Stimulated activated naive CD8-positive, alpha-beta T cell treated with anti-CD3 and anti-CD28 coated beads, Interleukin-15, amount 100 ng/mL, for 72 hours (primary cell): ENCODE data around the gene MUC5B.
"Not testable (repeated sequence)": the region's sequence is repeated elsewhere in the genome, so short reads cannot be mapped to it uniquely, and the experiment has no call there.

Experiments
- ATAC-seq: fragments of 150-1000 bp; cut with Tn5 transposase; 2 replicates; pipeline ENCODE4 v1.10.0; 2021; ENCODE audit warnings: mild to moderate bottlenecking, moderate library complexity
- DNase-seq, 2 donors: peaks; one replicate each; pipeline ENCODE4 v3.0.0; 2021 to 2022
- H3K27ac Mint-ChIP-seq, 2 donors: one replicate each; pipeline ENCODE4 v1.8.0; 2022; ENCODE audit warnings: mild to moderate bottlenecking in 2 of 2, mixed read lengths in 2 of 2, moderate library complexity in 2 of 2
- H3K27me3 Mint-ChIP-seq: one replicate; pipeline ENCODE4 v1.8.0; 2022; ENCODE audit warnings: mixed read lengths
- H3K4me1 Mint-ChIP-seq: one replicate; pipeline ENCODE4 v1.8.0; 2022; ENCODE audit warnings: mild to moderate bottlenecking, mixed read lengths
- H3K4me3 Mint-ChIP-seq, 2 donors: one replicate each; pipeline ENCODE4 v1.8.0; 2022; ENCODE audit warnings: mild to moderate bottlenecking in 2 of 2, mixed read lengths in 2 of 2, moderate library complexity in 1 of 2
- H3K9me3 Mint-ChIP-seq, 2 donors: one replicate each; pipeline ENCODE4 v1.8.0; 2022; ENCODE audit warnings: mixed read lengths in 2 of 2

MUC5B gene

GRCh38 chr11:1222491-1223345 is at the start of gene MUC5B:
TSS of gene MUC5B (plus strand) at chr11:1223066. CDS start at chr11:1223124, 58 bp downstream.
- Mint-ChIP-seq H3K4me3 (no peak within 1 kb of the TSS), H3K27ac (peak within 1 kb of the TSS in 1 of 2 donors; percentile 27), H3K4me1 (no peaks in the 10 kb centered on the region), H3K27me3 (peaks cover 37% of the 10 kb centered on the region), H3K9me3 (no peaks in the 10 kb centered on the region)
- ATAC-seq (no peak), DNase-seq (no peak)

- not testable (repeated sequence) for H3K27me3 Mint-ChIP-seq, H3K4me3 Mint-ChIP-seq, H3K27ac Mint-ChIP-seq, DNase-seq, ATAC-seq, H3K4me1 Mint-ChIP-seq
- H3K9me3 Mint-ChIP-seq: peaks cover 8 to 31% of the 10 kb centered on the region in 2 donors
These were observed 49.5 kb upstream of the MUC5B start for GRCh38 chr11:1173396-1173795.

- no peak for DNase-seq
- Mint-ChIP-seq H3K4me3 (no peak overlapping the region), H3K9me3 (peaks cover 8 to 31% of the 10 kb centered on the region in 2 donors), H3K4me1 (no peaks in the 10 kb centered on the region), H3K27me3 (no peaks in the 10 kb centered on the region), H3K27ac (no peak overlapping the region)
- ATAC-seq: no peak
These were observed 48.2 kb upstream of the MUC5B start for GRCh38 chr11:1174441-1175370.

- no peak overlapping the region for H3K27ac Mint-ChIP-seq
- H3K27me3 Mint-ChIP-seq: no peaks in the 10 kb centered on the region
- peaks cover 8 to 28% of the 10 kb centered on the region in 2 donors for H3K9me3 Mint-ChIP-seq
- H3K4me3 Mint-ChIP-seq: no peak overlapping the region
- DNase-seq (no peak), ATAC-seq (no peak)
- no peaks in the 10 kb centered on the region for H3K4me1 Mint-ChIP-seq
These were observed 47.2 kb upstream of the MUC5B start for GRCh38 chr11:1175461-1176223.

- peaks cover 0 to 20% of the 10 kb centered on the region in 2 donors for H3K9me3 Mint-ChIP-seq
- ATAC-seq (peak; percentile 19), DNase-seq (no peak)
- H3K4me3 Mint-ChIP-seq: no peak overlapping the region
- H3K27me3 Mint-ChIP-seq: no peaks in the 10 kb centered on the region
- H3K27ac Mint-ChIP-seq: no peak overlapping the region
- no peaks in the 10 kb centered on the region for H3K4me1 Mint-ChIP-seq
These were observed 46.4 kb upstream of the MUC5B start for GRCh38 chr11:1176224-1177019.

- Mint-ChIP-seq H3K27ac (no peak overlapping the region), H3K4me3 (no peak overlapping the region), H3K27me3 (no peaks in the 10 kb centered on the region), H3K9me3 (peaks cover 0 to 12% of the 10 kb centered on the region in 2 donors), H3K4me1 (peaks cover 6% of the 10 kb centered on the region)
- no peak for DNase-seq
- no peak for ATAC-seq
These were observed 45.7 kb upstream of the MUC5B start for GRCh38 chr11:1177020-1177770.

- DNase-seq (no peak), ATAC-seq (no peak)
- Mint-ChIP-seq H3K4me1 (peaks cover 6% of the 10 kb centered on the region), H3K27ac (no peak overlapping the region), H3K4me3 (no peak overlapping the region), H3K9me3 (peaks cover 0 to 10% of the 10 kb centered on the region in 2 donors), H3K27me3 (no peaks in the 10 kb centered on the region)
These were observed 45.1 kb upstream of the MUC5B start for GRCh38 chr11:1177771-1178090.

GRCh38 chr11:1178201-1178885 is 44.5 kb upstream of the MUC5B start:
- Mint-ChIP-seq H3K4me1 (peaks cover 6% of the 10 kb centered on the region), H3K4me3 (no peak overlapping the region), H3K27me3 (no peaks in the 10 kb centered on the region), H3K9me3 (peaks cover 0 to 10% of the 10 kb centered on the region in 2 donors), H3K27ac (no peak overlapping the region)
- no peak for DNase-seq
- no peak for ATAC-seq

GRCh38 chr11:1178906-1179305 is 44.0 kb upstream of the MUC5B start:
- ATAC-seq (no peak), DNase-seq (no peak)
- Mint-ChIP-seq H3K27me3 (no peaks in the 10 kb centered on the region), H3K4me1 (peaks cover 6% of the 10 kb centered on the region), H3K4me3 (no peak overlapping the region), H3K27ac (no peak overlapping the region), H3K9me3 (peaks cover 0 to 10% of the 10 kb centered on the region in 2 donors)

GRCh38 chr11:1179641-1180040 is 43.2 kb upstream of the MUC5B start:
- ATAC-seq (no peak), DNase-seq (no peak)
- peaks cover 6% of the 10 kb centered on the region for H3K4me1 Mint-ChIP-seq
- no peak overlapping the region for H3K4me3 Mint-ChIP-seq
- peaks cover 0 to 10% of the 10 kb centered on the region in 2 donors for H3K9me3 Mint-ChIP-seq
- no peaks in the 10 kb centered on the region for H3K27me3 Mint-ChIP-seq
- H3K27ac Mint-ChIP-seq: no peak overlapping the region

GRCh38 chr11:1180171-1180570 is 42.7 kb upstream of the MUC5B start:
- peaks cover 0 to 9% of the 10 kb centered on the region in 2 donors for H3K9me3 Mint-ChIP-seq
- H3K27ac Mint-ChIP-seq: no peak overlapping the region
- DNase-seq (no peak), ATAC-seq (no peak)
- no peak overlapping the region for H3K4me3 Mint-ChIP-seq
- H3K4me1 Mint-ChIP-seq: peaks cover 6% of the 10 kb centered on the region
- H3K27me3 Mint-ChIP-seq: no peaks in the 10 kb centered on the region

GRCh38 chr11:1180947-1181391 is 41.9 kb upstream of the MUC5B start:
- ATAC-seq: no peak
- Mint-ChIP-seq H3K4me3 (no peak overlapping the region), H3K4me1 (peaks cover 6% of the 10 kb centered on the region), H3K27ac (no peak overlapping the region), H3K27me3 (no peaks in the 10 kb centered on the region), H3K9me3 (peaks cover 0 to under 1% of the 10 kb centered on the region in 2 donors)
- DNase-seq: no peak

GRCh38 chr11:1181420-1181819 is 41.4 kb upstream of the MUC5B start:
- DNase-seq (no peak), ATAC-seq (no peak)
- H3K9me3 Mint-ChIP-seq: no peaks in the 10 kb centered on the region
- H3K4me3 Mint-ChIP-seq: no peak overlapping the region
- H3K27ac Mint-ChIP-seq: no peak overlapping the region
- no peaks in the 10 kb centered on the region for H3K27me3 Mint-ChIP-seq
- H3K4me1 Mint-ChIP-seq: peaks cover 6% of the 10 kb centered on the region
